ENCODE results near the gene GPX4. TPM values are rescaled to one million over a fixed set of nuclear protein-coding genes. Genes with fewer than 3 reads are reported as not detected.

Gene GPX4
- polyA plus RNA-seq, 2 donors, result 271 to 294 TPM

DNA sequence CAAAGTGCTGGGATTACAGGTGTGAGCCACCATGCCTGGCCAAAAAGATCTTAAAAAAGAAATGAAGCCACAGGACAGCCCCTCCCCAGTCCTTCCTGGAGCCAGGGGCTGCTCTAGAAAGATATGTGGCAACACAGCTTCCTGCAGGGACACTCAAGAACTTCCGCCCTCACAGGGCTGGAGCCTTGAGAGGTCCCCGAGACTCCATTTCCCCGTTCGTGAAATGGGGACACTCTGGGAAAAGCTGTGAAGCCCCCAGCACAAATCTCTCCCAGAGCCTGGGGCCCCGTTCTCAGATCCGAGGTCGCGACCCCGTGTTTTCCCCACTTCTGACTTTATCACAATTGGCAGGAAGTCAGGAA is 2.5 kb upstream of the GPX4 start:
- no peak overlapping the region for H3K4me3 ChIP-seq (ENCODE audit: low read depth in 1 of 2, low read length in 2 of 2)
- H3K36me3 ChIP-seq (ENCODE audit: control insufficient read depth in 2 of 2, insufficient read depth in 2 of 2, low read length in 1 of 2), result peaks cover 0 to 3% of the 10 kb centered on the region in 2 donors
- H3K27me3 ChIP-seq (ENCODE audit: control insufficient read depth in 1 of 2, insufficient read depth in 2 of 2, low read length in 2 of 2), result no peaks in the 10 kb centered on the region
- WGBS, 2 donors, result 22 to 34% methylated on average over 9 of the region's 9 CpGs
- H3K4me1 ChIP-seq (ENCODE audit: control insufficient read depth in 2 of 2, insufficient read depth in 2 of 2, low read length in 1 of 2), result peaks cover 8 to 22% of the 10 kb centered on the region in 2 donors
- H3K27ac ChIP-seq (ENCODE audit: low read depth in 2 of 2, low read length in 1 of 2), result peak overlapping the region; percentile 93 to 99
- no peaks in the 10 kb centered on the region for H3K9me3 ChIP-seq (ENCODE audit: control insufficient read depth in 2 of 2, insufficient read depth in 1 of 2, low read depth in 1 of 2, low read length in 1 of 2)

DNA sequence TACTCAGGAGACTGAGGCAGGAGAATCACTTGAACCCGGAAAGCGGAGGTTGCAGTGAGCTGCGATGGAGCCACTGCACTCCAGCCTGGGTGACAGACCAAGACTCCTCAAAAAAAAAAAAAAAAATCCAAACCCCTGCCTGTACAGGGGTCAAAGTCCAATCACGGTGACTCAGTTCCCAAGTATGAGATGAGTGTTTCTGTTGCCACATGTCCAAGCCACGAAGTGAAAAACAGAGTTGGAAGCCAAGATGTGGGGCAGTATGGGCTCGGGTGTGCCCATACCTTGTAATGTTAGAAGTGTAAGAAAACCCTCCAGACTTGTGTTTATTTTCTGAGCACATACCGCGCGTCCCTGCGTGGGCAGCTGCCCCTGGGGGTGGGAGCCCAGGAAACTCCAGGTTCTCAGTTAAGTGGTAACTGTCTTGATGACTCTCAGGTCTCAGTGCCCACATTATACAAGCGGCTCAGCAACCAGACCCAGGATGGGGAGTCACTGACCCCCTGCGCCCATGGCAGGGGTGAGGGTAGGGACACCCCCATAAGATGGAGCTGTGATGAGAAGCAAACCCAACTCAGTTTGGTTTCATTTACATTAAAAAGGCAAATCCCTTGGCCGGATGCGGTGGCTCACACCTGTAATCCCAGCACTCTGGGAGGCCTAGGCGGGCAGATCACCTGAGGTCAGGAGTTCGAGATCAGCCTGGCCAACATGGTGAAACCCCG is 1.2 kb upstream of the GPX4 start:
- Histone ChIP-seq H3K27me3 (ENCODE audit: control insufficient read depth in 1 of 2, insufficient read depth in 2 of 2, low read length in 2 of 2) (no peaks in the 10 kb centered on the region), H3K9me3 (ENCODE audit: control insufficient read depth in 2 of 2, insufficient read depth in 1 of 2, low read depth in 1 of 2, low read length in 1 of 2) (no peaks in the 10 kb centered on the region), H3K27ac (ENCODE audit: low read depth in 2 of 2, low read length in 1 of 2) (peak overlapping the region; percentile 93 to 99), H3K36me3 (ENCODE audit: control insufficient read depth in 2 of 2, insufficient read depth in 2 of 2, low read length in 1 of 2) (peaks cover 5 to 15% of the 10 kb centered on the region in 2 donors), H3K4me3 (ENCODE audit: low read depth in 1 of 2, low read length in 2 of 2) (no peak overlapping the region), H3K4me1 (ENCODE audit: control insufficient read depth in 2 of 2, insufficient read depth in 2 of 2, low read length in 1 of 2) (peaks cover 8 to 29% of the 10 kb centered on the region in 2 donors)
- WGBS, 2 donors, result 30 to 42% methylated on average over 17 of the region's 17 CpGs

DNA sequence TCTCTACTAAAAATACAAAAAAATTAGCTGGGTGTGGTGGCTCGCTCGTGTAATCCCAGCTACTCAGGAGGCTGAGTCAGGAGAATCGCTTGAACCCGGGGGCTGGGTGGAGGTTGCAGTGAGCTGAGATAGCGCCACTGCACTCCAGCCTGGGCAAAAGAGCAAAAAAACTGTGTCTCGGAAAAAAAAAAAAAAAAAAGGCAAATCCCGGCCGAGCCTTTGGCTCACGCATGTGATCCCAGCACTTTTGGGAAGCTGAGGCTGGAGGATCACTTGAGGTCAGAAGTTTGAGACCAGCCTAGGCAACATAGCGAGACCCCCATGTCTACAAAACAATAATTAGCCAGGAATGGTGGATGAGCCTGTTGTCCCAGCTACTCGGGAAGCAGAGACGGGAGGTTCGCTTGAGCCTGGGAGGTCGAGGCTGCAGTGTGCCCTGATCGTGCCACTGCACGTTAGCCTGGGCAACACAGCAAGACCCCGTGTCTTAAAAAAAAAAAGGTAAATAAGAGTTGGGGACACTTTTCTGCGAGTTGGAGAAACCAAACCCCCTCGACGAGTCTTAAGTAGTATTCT is 574 bp upstream of the GPX4 start:
- Histone ChIP-seq H3K4me1 (ENCODE audit: control insufficient read depth in 2 of 2, insufficient read depth in 2 of 2, low read length in 1 of 2) (peaks cover 8 to 29% of the 10 kb centered on the region in 2 donors), H3K4me3 (ENCODE audit: low read depth in 1 of 2, low read length in 2 of 2) (no peak overlapping the region)

DNA sequence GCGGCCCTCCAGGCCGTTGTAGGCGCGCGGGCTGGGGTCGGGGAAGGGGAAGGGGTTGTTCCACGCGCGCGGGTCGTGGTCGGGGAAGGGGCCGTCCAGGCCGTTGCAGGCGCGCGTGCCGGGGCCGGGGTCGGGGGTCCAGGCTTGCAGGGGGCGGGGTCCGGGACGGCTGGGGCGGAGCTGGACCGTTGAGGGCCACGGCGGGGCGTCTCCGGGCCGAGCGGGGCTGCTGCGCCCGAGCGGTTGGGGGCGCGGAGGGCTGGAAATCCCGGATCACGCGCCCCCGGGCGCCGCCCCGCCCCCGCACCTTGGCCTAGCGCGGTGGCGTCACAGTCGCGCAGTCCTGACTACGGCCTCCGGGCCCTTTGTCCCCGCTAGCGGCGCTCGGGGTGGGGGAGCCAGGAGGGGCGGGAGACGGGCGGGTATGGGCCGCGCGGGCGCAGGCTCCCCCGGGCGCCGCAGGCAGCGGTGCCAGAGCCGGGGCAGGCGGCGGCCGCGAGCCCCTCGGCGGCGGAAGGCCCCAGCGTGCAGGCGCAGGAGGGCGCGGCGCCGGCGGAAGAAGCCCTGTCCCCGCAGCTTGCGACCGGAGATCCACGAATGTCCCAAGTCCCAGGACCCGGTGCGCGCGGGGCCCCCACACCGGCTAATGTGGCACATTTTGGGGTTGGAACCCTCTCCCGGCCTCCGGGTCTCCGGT is 665 bp downstream of the GPX4 start:
- Histone ChIP-seq H3K4me3 (ENCODE audit: low read depth in 1 of 2, low read length in 2 of 2) (peak overlapping the region; percentile 60 to 61), H3K9me3 (ENCODE audit: control insufficient read depth in 2 of 2, insufficient read depth in 1 of 2, low read depth in 1 of 2, low read length in 1 of 2) (no peaks in the 10 kb centered on the region), H3K27me3 (ENCODE audit: control insufficient read depth in 1 of 2, insufficient read depth in 2 of 2, low read length in 2 of 2) (no peaks in the 10 kb centered on the region), H3K4me1 (ENCODE audit: control insufficient read depth in 2 of 2, insufficient read depth in 2 of 2, low read length in 1 of 2) (peaks cover 6 to 22% of the 10 kb centered on the region in 2 donors), H3K27ac (ENCODE audit: low read depth in 2 of 2, low read length in 1 of 2) (peak overlapping the region; percentile 93 to 98), H3K36me3 (ENCODE audit: control insufficient read depth in 2 of 2, insufficient read depth in 2 of 2, low read length in 1 of 2) (peaks cover 5 to 27% of the 10 kb centered on the region in 2 donors)
- 0 to 1% methylated on average over 52 to 93 of the region's 93 CpGs for WGBS, 2 donors

More for the DNA sequence above, 574 bp upstream of the GPX4 start:
- Histone ChIP-seq H3K27me3 (ENCODE audit: control insufficient read depth in 1 of 2, insufficient read depth in 2 of 2, low read length in 2 of 2) (no peaks in the 10 kb centered on the region), H3K9me3 (ENCODE audit: control insufficient read depth in 2 of 2, insufficient read depth in 1 of 2, low read depth in 1 of 2, low read length in 1 of 2) (no peaks in the 10 kb centered on the region), H3K36me3 (ENCODE audit: control insufficient read depth in 2 of 2, insufficient read depth in 2 of 2, low read length in 1 of 2) (peaks cover 5 to 16% of the 10 kb centered on the region in 2 donors), H3K27ac (ENCODE audit: low read depth in 2 of 2, low read length in 1 of 2) (peak overlapping the region; percentile 93 to 99)
- WGBS, 2 donors, result 19 to 23% methylated on average over 20 of the region's 20 CpGs

DNA sequence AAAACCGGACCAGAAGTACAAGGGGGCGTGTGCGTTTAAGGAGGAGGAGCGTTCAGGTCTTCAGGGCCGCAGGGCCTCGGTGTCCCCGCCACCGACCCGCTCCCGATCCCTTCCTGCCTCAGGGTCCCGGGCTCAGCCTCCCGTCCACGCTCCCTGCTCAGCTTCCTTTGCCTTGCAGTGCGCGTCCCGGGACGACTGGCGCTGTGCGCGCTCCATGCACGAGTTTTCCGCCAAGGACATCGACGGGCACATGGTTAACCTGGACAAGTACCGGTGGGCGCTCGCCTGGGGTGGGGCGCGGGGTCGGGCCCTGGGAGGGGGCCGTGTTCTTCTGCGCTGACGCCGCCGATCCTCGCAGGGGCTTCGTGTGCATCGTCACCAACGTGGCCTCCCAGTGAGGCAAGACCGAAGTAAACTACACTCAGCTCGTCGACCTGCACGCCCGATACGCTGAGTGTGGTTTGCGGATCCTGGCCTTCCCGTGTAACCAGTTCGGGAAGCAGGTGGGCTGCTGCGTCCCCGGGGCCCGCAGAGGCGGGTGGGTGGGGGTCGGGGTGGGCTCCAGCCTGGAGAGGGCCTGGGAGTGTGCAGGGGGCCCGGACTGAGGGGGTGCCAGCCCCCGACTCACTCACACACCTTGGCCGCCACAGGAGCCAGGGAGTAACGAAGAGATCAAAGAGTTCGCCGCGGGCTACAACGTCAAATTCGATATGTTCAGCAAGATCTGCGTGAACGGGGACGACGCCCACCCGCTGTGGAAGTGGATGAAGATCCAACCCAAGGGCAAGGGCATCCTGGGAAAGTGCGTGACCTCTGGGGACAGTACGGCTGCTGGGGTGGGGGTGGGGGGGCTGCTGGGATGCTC is 1.4 kb downstream of the GPX4 start:
- Histone ChIP-seq H3K4me1 (ENCODE audit: control insufficient read depth in 2 of 2, insufficient read depth in 2 of 2, low read length in 1 of 2) (peaks cover 6 to 23% of the 10 kb centered on the region in 2 donors), H3K27ac (ENCODE audit: low read depth in 2 of 2, low read length in 1 of 2) (peak overlapping the region; percentile 93 to 98), H3K4me3 (ENCODE audit: low read depth in 1 of 2, low read length in 2 of 2) (peak overlapping the region; percentile 60 to 61), H3K27me3 (ENCODE audit: control insufficient read depth in 1 of 2, insufficient read depth in 2 of 2, low read length in 2 of 2) (no peaks in the 10 kb centered on the region), H3K9me3 (ENCODE audit: control insufficient read depth in 2 of 2, insufficient read depth in 1 of 2, low read depth in 1 of 2, low read length in 1 of 2) (no peaks in the 10 kb centered on the region), H3K36me3 (ENCODE audit: control insufficient read depth in 2 of 2, insufficient read depth in 2 of 2, low read length in 1 of 2) (peaks cover 5 to 34% of the 10 kb centered on the region in 2 donors)
- WGBS, 2 donors, result 18 to 25% methylated on average over 62 to 69 of the region's 69 CpGs

DNA sequence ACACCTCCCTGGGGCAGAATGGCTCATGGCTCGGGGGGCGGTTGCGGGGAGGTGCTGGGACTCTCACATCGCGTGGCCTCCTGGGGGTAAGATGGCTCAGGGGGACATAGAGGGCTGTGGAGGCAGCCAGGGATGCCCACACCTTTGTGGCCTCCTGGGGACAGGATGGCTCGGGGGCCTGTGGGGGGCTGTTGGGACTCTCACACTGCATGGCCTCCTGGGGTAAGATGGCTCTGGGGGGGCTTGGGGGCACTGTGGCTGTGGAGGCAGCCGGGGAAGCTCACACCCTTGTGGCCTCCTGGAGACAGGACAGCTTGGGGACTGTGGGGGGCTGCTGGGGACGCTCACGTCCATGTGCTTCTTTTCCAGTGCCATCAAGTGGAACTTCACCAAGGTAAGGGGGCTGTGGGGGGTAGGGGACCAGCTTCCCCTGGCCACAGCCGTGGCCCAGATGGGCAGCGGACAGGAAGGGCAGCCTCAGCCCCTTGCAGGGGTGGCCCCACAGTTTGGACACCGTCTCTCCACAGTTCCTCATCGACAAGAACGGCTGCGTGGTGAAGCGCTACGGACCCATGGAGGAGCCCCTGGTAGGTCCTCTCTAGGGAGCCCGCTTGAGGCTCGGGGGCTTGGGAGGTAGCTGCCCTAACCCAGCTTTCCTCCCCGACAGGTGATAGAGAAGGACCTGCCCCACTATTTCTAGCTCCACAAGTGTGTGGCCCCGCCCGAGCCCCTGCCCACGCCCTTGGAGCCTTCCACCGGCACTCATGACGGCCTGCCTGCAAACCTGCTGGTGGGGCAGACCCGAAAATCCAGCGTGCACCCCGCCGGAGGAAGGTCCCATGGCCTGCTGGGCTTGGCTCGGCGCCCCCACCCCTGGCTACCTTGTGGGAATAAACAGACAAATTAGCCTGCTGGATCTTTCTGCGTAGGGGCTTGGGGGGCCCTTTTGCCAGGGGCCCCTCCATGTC is 2.4 kb downstream of the GPX4 start:
- Histone ChIP-seq H3K27ac (ENCODE audit: low read depth in 2 of 2, low read length in 1 of 2) (peak overlapping the region; percentile 93 to 98), H3K27me3 (ENCODE audit: control insufficient read depth in 1 of 2, insufficient read depth in 2 of 2, low read length in 2 of 2) (no peaks in the 10 kb centered on the region), H3K4me1 (ENCODE audit: control insufficient read depth in 2 of 2, insufficient read depth in 2 of 2, low read length in 1 of 2) (peaks cover 6 to 24% of the 10 kb centered on the region in 2 donors), H3K4me3 (ENCODE audit: low read depth in 1 of 2, low read length in 2 of 2) (no peak overlapping the region), H3K36me3 (ENCODE audit: control insufficient read depth in 2 of 2, insufficient read depth in 2 of 2, low read length in 1 of 2) (peaks cover 7 to 43% of the 10 kb centered on the region in 2 donors), H3K9me3 (ENCODE audit: control insufficient read depth in 2 of 2, insufficient read depth in 1 of 2, low read depth in 1 of 2, low read length in 1 of 2) (no peaks in the 10 kb centered on the region)
- 68 to 75% methylated on average over 29 to 32 of the region's 32 CpGs for WGBS, 2 donors

DNA sequence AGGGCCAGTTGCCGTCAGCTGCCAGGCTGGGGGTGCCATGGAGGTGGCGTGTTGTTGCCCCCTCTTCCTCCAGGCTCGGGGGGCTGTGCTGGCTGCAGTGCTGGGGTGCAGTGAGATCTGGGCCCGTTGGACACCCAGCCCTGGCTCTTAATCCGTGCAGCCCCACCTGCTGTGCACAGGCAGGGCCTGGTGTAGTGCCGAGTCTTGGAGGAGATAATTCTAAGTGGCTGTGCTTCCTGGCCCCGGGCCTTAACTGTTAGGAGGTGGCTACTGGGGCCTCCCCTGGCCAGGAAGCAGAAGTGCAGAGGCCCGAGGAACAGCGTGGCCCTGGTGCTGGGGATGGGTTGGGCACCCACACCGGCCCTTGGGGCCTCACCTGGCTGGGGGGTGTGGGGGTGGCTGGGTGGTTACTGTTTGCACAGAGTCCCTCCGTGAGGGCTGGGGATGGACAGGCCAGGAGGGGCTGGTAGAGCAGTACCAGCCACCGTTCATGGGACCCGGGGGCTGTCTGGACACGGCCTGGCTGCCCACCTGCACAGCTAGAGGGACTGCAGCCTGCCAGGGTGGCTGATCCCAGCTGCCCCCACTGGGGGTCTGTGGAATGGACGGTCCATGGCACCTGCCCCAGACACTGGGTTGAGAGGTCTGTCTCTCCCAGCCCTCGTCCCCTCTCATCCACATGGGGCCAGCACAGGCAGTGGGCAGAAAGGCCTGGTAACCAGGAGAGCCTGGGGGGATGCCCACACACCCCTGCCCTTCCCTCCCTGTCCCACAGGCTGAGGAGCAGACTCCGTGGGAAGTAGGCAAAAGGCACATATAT is 3.3 kb downstream of the GPX4 start:
- WGBS, 2 donors, result 41 to 52% methylated on average over 17 of the region's 17 CpGs
- H3K27ac ChIP-seq (ENCODE audit: low read depth in 2 of 2, low read length in 1 of 2), result peak overlapping the region; percentile 56 to 63

DNA sequence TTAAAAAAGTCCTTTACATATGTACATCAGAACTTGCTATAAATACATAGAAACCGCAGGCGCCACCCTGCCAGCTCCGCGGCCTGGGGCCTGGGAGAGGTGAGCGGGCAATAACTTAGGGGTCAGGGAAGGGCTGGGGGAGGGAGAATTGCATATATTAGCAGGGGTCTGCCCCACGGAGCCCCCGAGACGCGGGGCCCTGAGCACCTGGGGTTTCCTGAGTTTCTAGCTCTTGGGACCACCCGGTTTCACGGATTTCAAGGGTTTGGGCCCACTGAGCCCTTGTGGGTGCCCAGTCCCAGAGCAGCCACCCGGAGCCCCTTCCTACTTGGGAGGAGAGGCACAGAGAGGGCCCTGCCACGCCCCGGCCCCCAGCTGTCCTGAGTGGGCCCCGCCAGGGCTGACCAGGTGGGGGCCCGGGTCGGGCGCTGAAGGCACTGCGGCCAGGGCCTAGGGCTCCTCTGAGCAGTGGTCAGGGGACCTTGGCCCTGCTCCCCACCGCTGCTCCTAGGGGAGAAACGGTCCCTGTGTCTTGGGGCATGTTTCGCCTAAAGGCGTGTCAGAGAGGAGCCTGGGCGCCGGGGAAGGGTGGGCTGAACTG is 4.0 kb downstream of the GPX4 start:
- Histone ChIP-seq H3K27me3 (ENCODE audit: control insufficient read depth in 1 of 2, insufficient read depth in 2 of 2, low read length in 2 of 2) (no peaks in the 10 kb centered on the region), H3K27ac (ENCODE audit: low read depth in 2 of 2, low read length in 1 of 2) (peak overlapping the region; percentile 42 to 63), H3K36me3 (ENCODE audit: control insufficient read depth in 2 of 2, insufficient read depth in 2 of 2, low read length in 1 of 2) (peaks cover 10 to 51% of the 10 kb centered on the region in 2 donors), H3K4me3 (ENCODE audit: low read depth in 1 of 2, low read length in 2 of 2) (no peak overlapping the region), H3K4me1 (ENCODE audit: control insufficient read depth in 2 of 2, insufficient read depth in 2 of 2, low read length in 1 of 2) (peaks cover 8 to 30% of the 10 kb centered on the region in 2 donors), H3K9me3 (ENCODE audit: control insufficient read depth in 2 of 2, insufficient read depth in 1 of 2, low read depth in 1 of 2, low read length in 1 of 2) (no peaks in the 10 kb centered on the region)
- 76 to 85% methylated on average over 25 of the region's 25 CpGs for WGBS, 2 donors

More for the DNA sequence above, 3.3 kb downstream of the GPX4 start:
- no peaks in the 10 kb centered on the region for H3K27me3 ChIP-seq (ENCODE audit: control insufficient read depth in 1 of 2, insufficient read depth in 2 of 2, low read length in 2 of 2)
- no peak overlapping the region for H3K4me3 ChIP-seq (ENCODE audit: low read depth in 1 of 2, low read length in 2 of 2)
- H3K4me1 ChIP-seq (ENCODE audit: control insufficient read depth in 2 of 2, insufficient read depth in 2 of 2, low read length in 1 of 2), result peaks cover 6 to 27% of the 10 kb centered on the region in 2 donors
- peaks cover 10 to 46% of the 10 kb centered on the region in 2 donors for H3K36me3 ChIP-seq (ENCODE audit: control insufficient read depth in 2 of 2, insufficient read depth in 2 of 2, low read length in 1 of 2)
- H3K9me3 ChIP-seq (ENCODE audit: control insufficient read depth in 2 of 2, insufficient read depth in 1 of 2, low read depth in 1 of 2, low read length in 1 of 2), result no peaks in the 10 kb centered on the region

Measured in esophagus (tissue), 2 donors.